Ectodermal cell (in vitro differentiated cells): Measurements from ENCODE around the gene CUTC.

Source experiments
- H3K27ac ChIP-seq: 2 replicates; pipeline ENCODE4 v1.7.0; 2013; ENCODE audit warnings: mild to moderate bottlenecking, low read depth, low read length; ENCODE audit not compliant: insufficient read depth, poor library complexity, severe bottlenecking
- H3K27me3 ChIP-seq: 2 replicates; pipeline ENCODE4 v1.7.0; 2013; ENCODE audit warnings: mild to moderate bottlenecking, low read length; ENCODE audit not compliant: insufficient read depth, control insufficient read depth, poor library complexity, severe bottlenecking
- H3K36me3 ChIP-seq: one replicate; pipeline ENCODE4 v1.7.0; 2013; ENCODE audit warnings: low read length; ENCODE audit not compliant: control insufficient read depth, insufficient read depth
- H3K4me1 ChIP-seq: one replicate; pipeline ENCODE4 v1.7.0; 2013; ENCODE audit warnings: low read length; ENCODE audit not compliant: control insufficient read depth, insufficient read depth
- H3K4me3 ChIP-seq: 2 replicates; pipeline ENCODE4 v1.7.0; 2013; ENCODE audit warnings: low read depth, low read length, control low read depth; ENCODE audit not compliant: insufficient read depth
- H3K9me3 ChIP-seq: 2 replicates; pipeline ENCODE4 v1.7.0; 2013; ENCODE audit warnings: mild to moderate bottlenecking, low read length, moderate library complexity; ENCODE audit not compliant: control insufficient read depth
- WGBS, 2 experiments: methylation state at CpG; one replicate each; pipeline ENCODE4 v1.1.7; 2013; ENCODE audit warnings: missing lambda C conversion rate in 2 of 2; 5-methylcytosine and 5-hydroxymethylcytosine counted together

CUTC gene

GRCh38 chr10:99781734-99782429 is 49.8 kb downstream of the CUTC start:
- Histone ChIP-seq H3K27ac (no peak overlapping the region), H3K4me3 (no peak overlapping the region), H3K4me1 (no peaks in the 10 kb centered on the region)

GRCh38 chr10:99782447-99783286 is 50.6 kb downstream of the CUTC start, which contains the start of gene ABCC2:
Gene ABCC2, plus strand, starts transcription at chr10:99782640. Its CDS starts 205 bp downstream, at chr10:99782845.
- Histone ChIP-seq H3K27me3 (no peaks in the 10 kb centered on the region), H3K9me3 (no peaks in the 10 kb centered on the region), H3K4me3 (no peak within 1 kb of the TSS), H3K4me1 (no peaks in the 10 kb centered on the region), H3K36me3 (no peaks in the 10 kb centered on the region), H3K27ac (no peak within 1 kb of the TSS)
- 93 to 97% methylated on average over 7 of the region's 7 CpGs for WGBS, 2 experiments

More at GRCh38 chr10:99781734-99782429, 49.8 kb downstream of the CUTC start:
- no peaks in the 10 kb centered on the region for H3K27me3 ChIP-seq
- no peaks in the 10 kb centered on the region for H3K36me3 ChIP-seq
- 90 to 95% methylated on average over 5 of the region's 5 CpGs for WGBS, 2 experiments
- no peaks in the 10 kb centered on the region for H3K9me3 ChIP-seq

- Histone ChIP-seq H3K4me3 (no peak overlapping the region), H3K27ac (no peak overlapping the region), H3K9me3 (no peaks in the 10 kb centered on the region), H3K27me3 (no peaks in the 10 kb centered on the region), H3K36me3 (no peaks in the 10 kb centered on the region), H3K4me1 (no peaks in the 10 kb centered on the region)
- 85 to 86% methylated on average over 7 of the region's 7 CpGs for WGBS, 2 experiments
These were observed 52.1 kb downstream of the CUTC start for GRCh38 chr10:99784016-99784726.

- no peaks in the 10 kb centered on the region for H3K27me3 ChIP-seq
- 80 to 99% methylated on average over 5 to 6 of the region's 6 CpGs for WGBS, 2 experiments
- H3K9me3 ChIP-seq = no peaks in the 10 kb centered on the region
- no peak overlapping the region for H3K27ac ChIP-seq
- H3K36me3 ChIP-seq = no peaks in the 10 kb centered on the region
- no peaks in the 10 kb centered on the region for H3K4me1 ChIP-seq
- no peak overlapping the region for H3K4me3 ChIP-seq
These were observed 52.9 kb downstream of the CUTC start for GRCh38 chr10:99784727-99785441.

GRCh38 chr10:99785646-99786045 is 53.6 kb downstream of the CUTC start:
- H3K27me3 ChIP-seq = no peaks in the 10 kb centered on the region
- no peaks in the 10 kb centered on the region for H3K9me3 ChIP-seq
- no peaks in the 10 kb centered on the region for H3K36me3 ChIP-seq
- no peak overlapping the region for H3K4me3 ChIP-seq
- no peaks in the 10 kb centered on the region for H3K4me1 ChIP-seq
- 91 to 93% methylated on average over 6 of the region's 6 CpGs for WGBS, 2 experiments
- H3K27ac ChIP-seq = no peak overlapping the region

GRCh38 chr10:99787311-99787710 is 55.3 kb downstream of the CUTC start:
- no peaks in the 10 kb centered on the region for H3K36me3 ChIP-seq
- H3K27ac ChIP-seq = no peak overlapping the region
- no peaks in the 10 kb centered on the region for H3K9me3 ChIP-seq
- H3K27me3 ChIP-seq = no peaks in the 10 kb centered on the region
- no peak overlapping the region for H3K4me3 ChIP-seq
- no peaks in the 10 kb centered on the region for H3K4me1 ChIP-seq
- WGBS, 2 experiments = 88 to 93% methylated on average over 5 of the region's 5 CpGs

GRCh38 chr10:99787782-99788445 is 55.9 kb downstream of the CUTC start:
- H3K4me3 ChIP-seq = no peak overlapping the region
- 83 to 87% methylated on average over 7 of the region's 7 CpGs for WGBS, 2 experiments
- H3K4me1 ChIP-seq = no peaks in the 10 kb centered on the region
- no peak overlapping the region for H3K27ac ChIP-seq
- no peaks in the 10 kb centered on the region for H3K36me3 ChIP-seq
- H3K9me3 ChIP-seq = no peaks in the 10 kb centered on the region
- no peaks in the 10 kb centered on the region for H3K27me3 ChIP-seq

GRCh38 chr10:99788598-99789256 is 56.7 kb downstream of the CUTC start:
- 80 to 87% methylated on average over 6 of the region's 6 CpGs for WGBS, 2 experiments
- no peak overlapping the region for H3K4me3 ChIP-seq
- no peaks in the 10 kb centered on the region for H3K27me3 ChIP-seq
- H3K36me3 ChIP-seq = no peaks in the 10 kb centered on the region
- no peaks in the 10 kb centered on the region for H3K4me1 ChIP-seq
- no peak overlapping the region for H3K27ac ChIP-seq
- H3K9me3 ChIP-seq = no peaks in the 10 kb centered on the region

- Histone ChIP-seq H3K36me3 (no peaks in the 10 kb centered on the region), H3K4me1 (no peaks in the 10 kb centered on the region), H3K4me3 (no peak overlapping the region), H3K27me3 (no peaks in the 10 kb centered on the region), H3K9me3 (no peaks in the 10 kb centered on the region), H3K27ac (no peak overlapping the region)
- WGBS, 2 experiments = 96 to 98% methylated on average over 3 of the region's 3 CpGs
These were observed 59.8 kb downstream of the CUTC start for GRCh38 chr10:99791831-99792230.
